Activated CD4-positive, alpha-beta T cell treated with anti-CD3 and anti-CD28 coated beads, Interleukin-2, amount 10 ng/mL, durations not matched to agents 24 days and 14 days (primary cell): ENCODE data around the gene SCFD2. TPM values are rescaled to one million over a fixed set of nuclear protein-coding genes. Genes with fewer than 3 reads are reported as not detected.
"Not testable (repeated sequence)": the region's sequence is repeated elsewhere in the genome, so short reads cannot be mapped to it uniquely, and the experiment has no call there.

Experiments
- DNase-seq: peaks from one replicate; pipeline ENCODE4 v3.0.0; 2022
- H3K27ac Mint-ChIP-seq: one replicate; pipeline ENCODE4 v1.8.0; 2022; ENCODE audit warnings: mild to moderate bottlenecking, mixed read lengths
- H3K27me3 Mint-ChIP-seq: one replicate; pipeline ENCODE4 v1.8.0; 2022; ENCODE audit warnings: mixed read lengths
- H3K36me3 Mint-ChIP-seq: one replicate; pipeline ENCODE4 v1.8.0; 2022; ENCODE audit warnings: low read depth, mild to moderate bottlenecking, mixed read lengths
- H3K4me1 Mint-ChIP-seq: one replicate; pipeline ENCODE4 v1.8.0; 2021; ENCODE audit warnings: mixed read lengths
- H3K4me3 Mint-ChIP-seq: one replicate; pipeline ENCODE4 v1.8.0; 2022; ENCODE audit warnings: mild to moderate bottlenecking, moderate library complexity, mixed read lengths
- H3K9me3 Mint-ChIP-seq: one replicate; pipeline ENCODE4 v1.8.0; 2021; ENCODE audit warnings: mixed read lengths
- intact Hi-C: fragments of 100-400 bp; cut with micrococcal nuclease; formaldehyde crosslinking; loops from one replicate; pipeline ENCODE4 v1.15.1; 2023
- total RNA-seq: library from RNA; stranded (reverse); gene quantifications from 2 replicates; pipeline ENCODE4 v1.2.3, GENCODE V29; 2022

The SCFD2 gene
- total RNA-seq, 1 donor from 2014 or later: 39.9 TPM

- H3K4me1 Mint-ChIP-seq: no peaks in the 10 kb centered on the region
- H3K27ac Mint-ChIP-seq: no peak overlapping the region
Measured at GRCh38 chr4:53267026-53267425, 98.8 kb downstream of the SCFD2 start.

DNA sequence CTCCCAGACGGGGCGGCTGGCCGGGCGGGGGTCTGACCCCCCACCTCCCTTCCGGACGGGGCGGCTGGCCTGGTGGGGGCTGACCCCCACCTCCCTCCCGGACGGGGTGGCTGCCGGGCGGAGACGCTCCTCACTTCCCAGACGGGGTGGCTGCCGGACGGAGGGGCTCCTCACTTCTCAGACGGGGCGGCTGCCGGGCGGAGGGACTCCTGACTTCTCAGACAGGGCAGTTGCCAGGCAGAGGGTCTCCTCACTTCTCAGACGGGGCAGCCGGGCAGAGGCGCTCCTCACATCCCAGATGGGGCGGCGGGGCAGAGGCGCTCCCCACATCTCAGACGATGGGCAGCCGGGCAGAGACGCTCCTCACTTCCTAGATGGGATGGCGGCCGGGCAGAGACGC is 109.9 kb downstream of the SCFD2 start:
- H3K9me3 Mint-ChIP-seq: peaks cover 20% of the 10 kb centered on the region
- H3K36me3 Mint-ChIP-seq, DNase-seq, H3K4me1 Mint-ChIP-seq, H3K4me3 Mint-ChIP-seq, H3K27ac Mint-ChIP-seq, H3K27me3 Mint-ChIP-seq, intact Hi-C loops: not testable (repeated sequence)

More at GRCh38 chr4:53267026-53267425, 98.8 kb downstream of the SCFD2 start:
- intact Hi-C loops: no loop called here
- H3K27me3 Mint-ChIP-seq: no peaks in the 10 kb centered on the region
- peaks cover 27% of the 10 kb centered on the region for H3K36me3 Mint-ChIP-seq
- no peak for DNase-seq
- H3K4me3 Mint-ChIP-seq: no peak overlapping the region
- peaks cover 17% of the 10 kb centered on the region for H3K9me3 Mint-ChIP-seq

- no peak overlapping the region for H3K27ac Mint-ChIP-seq
- H3K4me3 Mint-ChIP-seq: no peak overlapping the region
- H3K9me3 Mint-ChIP-seq: peaks cover 13% of the 10 kb centered on the region
- no peaks in the 10 kb centered on the region for H3K4me1 Mint-ChIP-seq
- H3K36me3 Mint-ChIP-seq: peaks cover 7% of the 10 kb centered on the region
- intact Hi-C loops: no loop called here
- no peaks in the 10 kb centered on the region for H3K27me3 Mint-ChIP-seq
- DNase-seq: no peak
Measured at GRCh38 chr4:53240573-53240972, 125.3 kb downstream of the SCFD2 start.

DNA sequence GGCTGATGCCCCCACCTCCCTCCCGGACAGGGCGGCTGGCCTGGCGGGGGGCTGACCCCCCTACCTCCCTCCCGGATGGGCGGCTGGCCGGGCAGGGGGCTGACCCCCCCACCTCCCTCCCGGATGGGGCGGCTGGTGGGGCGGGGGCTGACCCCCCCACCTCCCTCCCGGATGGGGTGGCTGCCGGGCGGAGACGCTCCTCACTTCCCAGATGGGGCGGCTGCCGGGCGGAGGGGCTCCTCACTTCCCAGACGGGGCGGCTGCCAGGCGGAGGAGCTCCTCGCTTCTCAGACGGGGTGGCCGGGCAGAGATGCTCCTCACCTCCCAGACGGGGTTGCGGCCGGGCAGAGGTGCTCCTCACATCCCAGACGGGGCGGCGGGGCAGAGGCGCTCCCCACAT is 127.5 kb downstream of the SCFD2 start:
- H3K4me3 Mint-ChIP-seq, H3K9me3 Mint-ChIP-seq, intact Hi-C loops, H3K27me3 Mint-ChIP-seq, H3K27ac Mint-ChIP-seq, H3K4me1 Mint-ChIP-seq, H3K36me3 Mint-ChIP-seq, DNase-seq: not testable (repeated sequence)

- H3K4me1 Mint-ChIP-seq, H3K27me3 Mint-ChIP-seq, H3K36me3 Mint-ChIP-seq, H3K27ac Mint-ChIP-seq, intact Hi-C loops, DNase-seq, H3K9me3 Mint-ChIP-seq, H3K4me3 Mint-ChIP-seq: not testable (repeated sequence)
Measured at GRCh38 chr4:53237811-53238210, 128.1 kb downstream of the SCFD2 start.

- H3K36me3 Mint-ChIP-seq, H3K27me3 Mint-ChIP-seq, H3K27ac Mint-ChIP-seq, DNase-seq, H3K9me3 Mint-ChIP-seq, H3K4me1 Mint-ChIP-seq, intact Hi-C loops, H3K4me3 Mint-ChIP-seq: not testable (repeated sequence)
Measured at GRCh38 chr4:53236624-53237023, 129.2 kb downstream of the SCFD2 start.

GRCh38 chr4:53235547-53235946 is 130.3 kb downstream of the SCFD2 start:
- Mint-ChIP-seq H3K27me3 (no peaks in the 10 kb centered on the region), H3K27ac (no peak overlapping the region), H3K4me3 (no peak overlapping the region), H3K4me1 (no peaks in the 10 kb centered on the region), H3K9me3 (no peaks in the 10 kb centered on the region), H3K36me3 (peaks cover 7% of the 10 kb centered on the region)
- DNase-seq: no peak
- intact Hi-C loops: no loop called here

- Mint-ChIP-seq H3K27me3 (no peaks in the 10 kb centered on the region), H3K36me3 (peaks cover 6% of the 10 kb centered on the region), H3K27ac (no peak overlapping the region), H3K4me1 (no peaks in the 10 kb centered on the region), H3K9me3 (no peaks in the 10 kb centered on the region), H3K4me3 (no peak overlapping the region)
- DNase-seq: no peak
- intact Hi-C loops: no loop called here
Measured at GRCh38 chr4:53234669-53235068, 131.2 kb downstream of the SCFD2 start.

DNA sequence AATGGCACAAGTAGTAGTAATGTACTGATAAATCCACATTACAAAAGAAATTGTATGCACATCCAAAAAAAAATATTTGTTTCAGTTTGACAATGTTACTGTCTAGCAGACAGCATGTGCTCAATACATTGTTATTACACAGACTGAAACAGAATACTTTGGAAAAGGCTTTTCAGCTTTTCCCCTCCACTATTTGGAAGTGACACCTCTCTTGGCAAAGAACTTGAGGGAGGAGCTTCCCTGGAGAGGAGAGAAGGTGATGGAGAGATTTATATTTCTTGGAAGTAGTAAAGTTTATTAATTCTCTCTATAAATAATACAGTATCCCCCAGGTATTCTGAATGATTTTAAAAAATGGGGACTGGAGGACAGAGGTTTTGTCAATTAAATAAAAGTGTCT is 131.8 kb downstream of the SCFD2 start:
- Mint-ChIP-seq H3K4me3 (no peak overlapping the region), H3K4me1 (no peaks in the 10 kb centered on the region), H3K27ac (no peak overlapping the region), H3K27me3 (no peaks in the 10 kb centered on the region), H3K9me3 (no peaks in the 10 kb centered on the region), H3K36me3 (peaks cover under 1% of the 10 kb centered on the region)
- intact Hi-C loops: no loop called here
- DNase-seq: no peak

DNA sequence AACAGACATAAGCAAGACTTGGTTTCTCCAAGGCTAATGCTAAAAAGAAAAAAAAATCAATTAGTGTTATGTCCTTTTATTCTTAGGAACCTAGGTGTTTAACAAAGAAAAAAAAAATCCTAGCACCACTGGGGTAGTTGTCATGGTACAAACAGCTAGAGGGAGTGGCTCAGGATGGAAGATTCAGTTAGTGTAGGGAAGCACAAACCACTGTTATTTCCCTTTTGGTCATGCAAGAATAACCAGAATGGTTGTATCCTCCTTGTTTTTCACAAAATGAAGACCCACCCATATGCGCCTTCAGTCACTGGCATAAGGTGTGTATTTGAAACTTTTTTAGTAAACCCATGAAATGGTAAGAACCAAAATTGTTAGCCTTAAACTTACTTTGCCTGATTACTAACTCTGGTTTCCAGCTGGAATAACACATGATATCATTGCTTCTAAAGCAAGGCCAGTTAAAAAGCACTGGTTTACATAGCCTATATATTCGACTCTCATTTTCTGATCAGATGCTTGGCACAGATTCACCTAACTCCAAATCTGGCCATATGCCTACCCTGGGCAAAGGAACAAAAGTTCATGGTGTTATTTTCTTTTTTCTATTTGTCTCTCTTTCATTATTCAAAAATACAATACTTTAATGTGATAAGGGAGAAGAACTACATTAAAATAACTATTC is 132.6 kb downstream of the SCFD2 start:
- Mint-ChIP-seq H3K9me3 (no peaks in the 10 kb centered on the region), H3K4me3 (no peak overlapping the region), H3K27ac (no peak overlapping the region), H3K36me3 (no peaks in the 10 kb centered on the region), H3K27me3 (no peaks in the 10 kb centered on the region), H3K4me1 (no peaks in the 10 kb centered on the region)
- intact Hi-C loops: no loop called here
- no peak for DNase-seq

DNA sequence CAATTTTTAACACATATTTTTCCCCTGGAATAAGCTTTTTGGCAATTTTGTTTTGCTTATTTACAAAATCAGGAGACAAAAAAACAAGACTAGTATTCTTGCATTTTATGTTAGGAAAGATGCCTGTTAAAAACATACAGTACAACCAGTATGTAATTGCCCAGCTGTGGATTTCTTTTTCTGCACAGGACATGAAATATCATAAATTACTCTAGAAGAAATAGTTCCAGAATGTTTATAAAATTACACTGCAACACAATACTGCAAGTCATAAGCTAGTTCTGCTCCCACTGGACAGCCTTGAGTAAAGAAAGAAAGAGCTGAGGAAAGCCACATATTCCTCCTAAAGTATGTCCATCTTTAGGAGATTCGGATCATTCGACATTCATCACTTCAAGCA is 133.5 kb downstream of the SCFD2 start:
- no peak for DNase-seq
- H3K27ac Mint-ChIP-seq: no peak overlapping the region
- intact Hi-C loops: no loop called here
- H3K4me1 Mint-ChIP-seq: no peaks in the 10 kb centered on the region
- no peaks in the 10 kb centered on the region for H3K36me3 Mint-ChIP-seq
- no peak overlapping the region for H3K4me3 Mint-ChIP-seq
- H3K9me3 Mint-ChIP-seq: peaks cover 4% of the 10 kb centered on the region
- no peaks in the 10 kb centered on the region for H3K27me3 Mint-ChIP-seq

GRCh38 chr4:53228036-53228435 is 137.8 kb downstream of the SCFD2 start:
- Mint-ChIP-seq H3K27ac (no peak overlapping the region), H3K36me3 (no peaks in the 10 kb centered on the region), H3K9me3 (peaks cover 4% of the 10 kb centered on the region), H3K4me1 (no peaks in the 10 kb centered on the region), H3K4me3 (no peak overlapping the region), H3K27me3 (no peaks in the 10 kb centered on the region)
- intact Hi-C loops: no loop called here
- no peak for DNase-seq

- Mint-ChIP-seq H3K4me3 (no peak overlapping the region), H3K27ac (no peak overlapping the region), H3K27me3 (no peaks in the 10 kb centered on the region), H3K36me3 (no peaks in the 10 kb centered on the region), H3K4me1 (no peaks in the 10 kb centered on the region), H3K9me3 (peaks cover 4% of the 10 kb centered on the region)
- intact Hi-C loops: no loop called here
- no peak for DNase-seq
Measured at GRCh38 chr4:53227451-53227850, 138.4 kb downstream of the SCFD2 start.

DNA sequence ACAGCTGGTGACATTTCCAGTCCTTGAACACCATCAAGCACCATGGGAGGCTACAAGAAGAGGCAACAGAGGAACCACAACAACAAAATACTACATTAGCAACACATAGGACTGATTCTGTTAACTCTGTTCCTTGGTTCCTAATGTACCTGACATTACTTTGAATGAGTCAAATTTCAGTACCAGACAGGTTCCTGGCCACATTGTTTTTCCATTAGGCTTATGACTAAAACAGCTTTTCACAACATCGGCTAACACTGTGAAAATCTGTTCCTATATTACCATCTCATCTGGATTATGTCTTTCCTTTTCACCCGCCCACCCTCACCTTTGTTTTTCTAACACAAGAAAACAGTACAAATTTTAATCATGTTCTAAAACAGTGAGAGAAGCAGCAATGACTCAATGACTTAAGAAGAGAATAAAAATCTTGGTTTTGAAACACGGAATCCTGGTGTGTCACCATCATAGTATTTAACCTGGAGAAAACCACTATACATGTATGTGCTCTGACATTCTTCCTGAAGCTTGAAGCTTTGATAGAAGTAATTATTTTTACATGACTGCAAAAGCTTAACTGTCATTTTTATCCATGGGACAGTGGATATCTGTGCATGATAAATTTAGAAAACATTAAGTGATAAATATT is 143.9 kb downstream of the SCFD2 start:
- peaks cover 5% of the 10 kb centered on the region for H3K4me1 Mint-ChIP-seq
- no peak for DNase-seq
- intact Hi-C loops: loop anchor here (2.0 kb wide), 1 partner anchor 191 kb away; no protein-coding TSS in a partner anchor

GRCh38 chr4:53219148-53219547 is 146.7 kb downstream of the SCFD2 start:
- H3K4me1 Mint-ChIP-seq, H3K36me3 Mint-ChIP-seq, intact Hi-C loops, H3K27ac Mint-ChIP-seq, H3K4me3 Mint-ChIP-seq, H3K27me3 Mint-ChIP-seq, DNase-seq: not testable (repeated sequence)
- H3K9me3 Mint-ChIP-seq: peaks cover 27% of the 10 kb centered on the region

More for the DNA sequence above, 143.9 kb downstream of the SCFD2 start:
- peaks cover 6% of the 10 kb centered on the region for H3K36me3 Mint-ChIP-seq
- no peak overlapping the region for H3K27ac Mint-ChIP-seq
- peaks cover 17% of the 10 kb centered on the region for H3K9me3 Mint-ChIP-seq
- no peak overlapping the region for H3K4me3 Mint-ChIP-seq
- H3K27me3 Mint-ChIP-seq: no peaks in the 10 kb centered on the region
